Natural killer cell (primary cell): ENCODE results near the gene TCERG1L. TPM values are rescaled to one million over a fixed set of nuclear protein-coding genes. Genes with fewer than 3 reads are reported as not detected.

Source experiments
- ATAC-seq, 3 donors: fragments of 150-1000 bp in 2 of 3; fragments of 200-7000 bp in 1 of 3; cut with Tn5 transposase; 1 replicate in 1 of 3; 2 replicates in 2 of 3; pipeline ENCODE4 v1.10.0; 2021; ENCODE audit warnings: mild to moderate bottlenecking in 2 of 3, moderate library complexity in 2 of 3
- DNase-seq, 2 donors: peaks; one replicate each; pipeline versions ENCODE4 v3.0.0 to v3.0.0-alpha.2; 2013 to 2021; ENCODE audit warnings: mixed read lengths in 1 of 2
- H3K27ac ChIP-seq: one replicate; pipeline ENCODE4 v1.5.1; 2013; ENCODE audit warnings: mild to moderate bottlenecking, low read length
- H3K27me3 ChIP-seq: one replicate; pipeline ENCODE4 v1.6.1; 2013; ENCODE audit warnings: low read length; ENCODE audit not compliant: control insufficient read depth, insufficient read depth
- H3K36me3 ChIP-seq: one replicate; pipeline ENCODE4 v1.6.1; 2013; ENCODE audit warnings: low read length; ENCODE audit not compliant: control insufficient read depth, insufficient read depth
- H3K4me1 ChIP-seq: one replicate; pipeline ENCODE4 v1.6.1; 2013; ENCODE audit warnings: low read length; ENCODE audit not compliant: control insufficient read depth, insufficient read depth
- H3K4me3 ChIP-seq: one replicate; pipeline ENCODE4 v1.5.1; 2013; ENCODE audit warnings: low read length
- H3K9me3 ChIP-seq: one replicate; pipeline ENCODE4 v1.6.1; 2013; ENCODE audit warnings: low read length; ENCODE audit not compliant: control insufficient read depth, insufficient read depth
- H3K27ac Mint-ChIP-seq, 2 donors: one replicate each; pipeline ENCODE4 v1.8.0; 2022; ENCODE audit warnings: mild to moderate bottlenecking in 2 of 2, mixed read lengths in 2 of 2, moderate library complexity in 1 of 2
- H3K27me3 Mint-ChIP-seq, 2 donors: one replicate each; pipeline ENCODE4 v1.8.0; 2022; ENCODE audit warnings: low read depth in 2 of 2, mixed read lengths in 2 of 2
- H3K36me3 Mint-ChIP-seq: one replicate; pipeline ENCODE4 v1.8.0; 2022; ENCODE audit warnings: mixed read lengths
- H3K4me1 Mint-ChIP-seq, 2 donors: one replicate each; pipeline ENCODE4 v1.8.0; 2022; ENCODE audit warnings: mixed read lengths in 2 of 2
- H3K4me3 Mint-ChIP-seq: one replicate; pipeline ENCODE4 v1.8.0; 2022; ENCODE audit warnings: mild to moderate bottlenecking, moderate library complexity, mixed read lengths
- H3K9me3 Mint-ChIP-seq, 2 donors: one replicate each; pipeline ENCODE4 v1.8.0; 2022; ENCODE audit warnings: mixed read lengths in 2 of 2
- CTCF ChIP-seq: fragments of 200-600 bp; IDR thresholded peaks from one replicate; pipeline ENCODE4 v1.8.0; 2022; ENCODE audit warnings: antibody characterized with exemption
- WGBS: methylation state at CpG from one replicate; pipeline ENCODE4 v1.1.7; 2013; ENCODE audit warnings: missing lambda C conversion rate; ENCODE audit not compliant: insufficient coverage; 5-methylcytosine and 5-hydroxymethylcytosine counted together
- intact Hi-C: fragments of 100-400 bp; cut with micrococcal nuclease; formaldehyde crosslinking; loops from one replicate; pipeline ENCODE4 v1.14.2; 2022
- total RNA-seq, 4 donors: library from RNA; stranded (reverse); fragments of 120-200 nt in 1 of 4; gene quantifications; one replicate each; pipeline versions ENCODE4 v1.2.3 to v1.2.4, GENCODE V29; 2013 to 2022

The TCERG1L gene
- total RNA-seq, 3 donors from 2014 or later (not counting 1 experiment from before 2014, with no cell fraction given), result 0.48 TPM; not detected in 2

- no peak for TF ChIP-seq CTCF
- Mint-ChIP-seq H3K36me3 (no peaks in the 10 kb centered on the region), H3K27ac (no peak overlapping the region), H3K4me1 (peaks cover 0 to 10% of the 10 kb centered on the region in 2 donors), H3K4me3 (no peak overlapping the region), H3K27me3 (peaks cover 0 to 5% of the 10 kb centered on the region in 2 donors), H3K9me3 (no peaks in the 10 kb centered on the region)
- no peak overlapping the region for H3K4me3 ChIP-seq
- ATAC-seq (peak in 1 of 3 donors; percentile 5), DNase-seq (no peak)
- no peaks in the 10 kb centered on the region for H3K36me3 ChIP-seq
- no peaks in the 10 kb centered on the region for H3K4me1 ChIP-seq
- H3K27ac ChIP-seq, result no peak overlapping the region
- 85% methylated on average over 6 of the region's 6 CpGs for WGBS
- H3K27me3 ChIP-seq, result no peaks in the 10 kb centered on the region
- intact Hi-C loops, result no loop called here
- H3K9me3 ChIP-seq, result no peaks in the 10 kb centered on the region
These were observed 63.6 kb downstream of the TCERG1L start for GRCh38 chr10:131247873-131248272.

GRCh38 chr10:131246775-131247174 is 64.7 kb downstream of the TCERG1L start:
- Histone ChIP-seq H3K27me3 (no peaks in the 10 kb centered on the region), H3K4me3 (no peak overlapping the region), H3K36me3 (no peaks in the 10 kb centered on the region), H3K4me1 (no peaks in the 10 kb centered on the region), H3K9me3 (no peaks in the 10 kb centered on the region), H3K27ac (no peak overlapping the region)
- peaks cover 0 to 2% of the 10 kb centered on the region in 2 donors for H3K27me3 Mint-ChIP-seq
- DNase-seq (no peak), ATAC-seq (no peak)
- peaks cover 0 to 7% of the 10 kb centered on the region in 2 donors for H3K4me1 Mint-ChIP-seq
- 91% methylated on average over 16 of the region's 17 CpGs for WGBS
- H3K4me3 Mint-ChIP-seq, result no peak overlapping the region
- H3K9me3 Mint-ChIP-seq, result no peaks in the 10 kb centered on the region
- no peak overlapping the region for H3K27ac Mint-ChIP-seq
- intact Hi-C loops, result no loop called here
- H3K36me3 Mint-ChIP-seq, result no peaks in the 10 kb centered on the region
- no peak for TF ChIP-seq CTCF

GRCh38 chr10:131246089-131246488 is 65.4 kb downstream of the TCERG1L start:
- no peaks in the 10 kb centered on the region for H3K9me3 ChIP-seq
- Mint-ChIP-seq H3K36me3 (no peaks in the 10 kb centered on the region), H3K4me1 (peaks cover 0 to under 1% of the 10 kb centered on the region in 2 donors), H3K9me3 (no peaks in the 10 kb centered on the region), H3K27ac (no peak overlapping the region), H3K27me3 (peaks cover 0 to 3% of the 10 kb centered on the region in 2 donors), H3K4me3 (no peak overlapping the region)
- H3K27me3 ChIP-seq, result no peaks in the 10 kb centered on the region
- no peak for TF ChIP-seq CTCF
- H3K4me3 ChIP-seq, result no peak overlapping the region
- no peaks in the 10 kb centered on the region for H3K36me3 ChIP-seq
- WGBS, result 75% methylated on average over 4 of the region's 4 CpGs
- no peak overlapping the region for H3K27ac ChIP-seq
- intact Hi-C loops, result no loop called here
- no peaks in the 10 kb centered on the region for H3K4me1 ChIP-seq
- ATAC-seq (no peak), DNase-seq (no peak)

- H3K9me3 Mint-ChIP-seq, result no peaks in the 10 kb centered on the region
- H3K4me1 Mint-ChIP-seq, result no peaks in the 10 kb centered on the region
- peaks cover 3 to 6% of the 10 kb centered on the region in 2 donors for H3K27me3 Mint-ChIP-seq
- H3K27ac ChIP-seq, result no peak overlapping the region
- no peak overlapping the region for H3K27ac Mint-ChIP-seq
- 65% methylated on average over 22 of the region's 22 CpGs for WGBS
- no peak for TF ChIP-seq CTCF
- H3K27me3 ChIP-seq, result no peaks in the 10 kb centered on the region
- intact Hi-C loops, result no loop called here
- no peaks in the 10 kb centered on the region for H3K9me3 ChIP-seq
- H3K36me3 Mint-ChIP-seq, result no peaks in the 10 kb centered on the region
- DNase-seq (no peak), ATAC-seq (no peak)
- H3K4me3 Mint-ChIP-seq, result no peak overlapping the region
- H3K4me1 ChIP-seq, result no peaks in the 10 kb centered on the region
- H3K4me3 ChIP-seq, result no peak overlapping the region
- H3K36me3 ChIP-seq, result no peaks in the 10 kb centered on the region
These were observed 66.0 kb downstream of the TCERG1L start for GRCh38 chr10:131245475-131246059.
